T-helper 1 cell (primary cell): ENCODE data around the gene SEC63.

Experiments used
- DNase-seq, 5 donors: peaks; one replicate each; pipeline ENCODE4 v3.0.0-alpha.2; 2012 to 2020

Gene SEC63

GRCh38 chr6:107817784-107818183, 140.2 kb downstream of the SEC63 start:
- DNase-seq: no peak
